K562 (cell line): ENCODE measurements around the gene CDC42EP3.

ENCODE experiments used
- MAFK ChIP-seq: IDR thresholded peaks from 2 replicates; pipeline ENCODE4 v1.6.1; 2011; ENCODE audit warnings: low read length, improper control_type of control experiment
- MTA3 ChIP-seq: fragments of 450-650 bp; formaldehyde crosslinking; IDR thresholded peaks from 2 replicates; pipeline ENCODE4 v1.6.1; 2017; ENCODE audit warnings: mild to moderate bottlenecking, borderline replicate concordance
- POLR2AphosphoS5 ChIP-seq: IDR thresholded peaks from 2 replicates; pipeline ENCODE4 v1.6.1; 2011; ENCODE audit warnings: mild to moderate bottlenecking, low read depth, low read length, moderate library complexity; ENCODE audit not compliant: control insufficient read depth, insufficient read depth
- TAF15 ChIP-seq: fragments of 200-400 bp; formaldehyde crosslinking; IDR thresholded peaks from 2 replicates; pipeline ENCODE4 v1.6.1; 2017; ENCODE audit warnings: mild to moderate bottlenecking, low read depth, low read length, moderate library complexity
- ZBED1 ChIP-seq: IDR thresholded peaks from 2 replicates; pipeline ENCODE4 v1.6.1; 2014
- TF ChIP-seq, protein P1 (sequence below), 2 experiments: fragments of 450-650 bp; IDR thresholded peaks; 2 replicates each; pipeline ENCODE4 v1.6.1; 2018; ENCODE audit warnings: mild to moderate bottlenecking in 2 of 2, low read depth in 1 of 2; ENCODE audit not compliant: partially characterized antibody in 2 of 2

DNA sequence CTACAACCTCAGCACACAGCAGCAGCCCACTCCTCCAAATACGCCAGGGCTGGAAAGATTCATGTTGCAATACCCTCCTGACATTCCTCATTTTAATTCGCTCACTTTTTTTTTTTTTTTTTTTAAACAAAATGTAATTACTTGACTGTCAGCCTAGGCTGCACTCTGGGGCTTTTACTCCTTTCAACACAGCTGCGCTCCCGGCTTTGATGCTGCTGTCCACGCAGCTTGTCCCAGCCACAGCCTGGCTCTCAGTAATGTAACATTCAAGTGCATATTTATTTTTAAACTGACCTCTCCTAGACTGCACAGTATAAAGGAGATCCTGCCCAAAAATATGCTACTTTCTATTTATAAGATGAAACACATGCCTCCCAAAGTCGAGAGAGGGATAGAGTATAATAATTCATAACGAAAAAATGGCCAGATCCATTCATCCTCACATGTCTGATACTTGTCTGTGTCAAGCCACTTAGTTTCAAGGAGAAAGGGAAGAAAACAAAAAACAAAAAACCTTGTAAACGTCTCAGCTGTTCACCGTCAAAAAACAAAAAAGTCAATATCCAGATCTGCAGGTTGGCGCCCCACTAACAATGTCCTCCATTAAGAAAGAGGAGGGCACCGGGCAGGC, 949 bp downstream of the CDC42EP3 start:
- TF ChIP-seq ZBED1: no peak
- no peak for TF ChIP-seq TAF15
- TF ChIP-seq MTA3: no peak
- TF ChIP-seq POLR2AphosphoS5: no peak
- TF ChIP-seq MAFK: no peak
- TF ChIP-seq, protein P1, sequence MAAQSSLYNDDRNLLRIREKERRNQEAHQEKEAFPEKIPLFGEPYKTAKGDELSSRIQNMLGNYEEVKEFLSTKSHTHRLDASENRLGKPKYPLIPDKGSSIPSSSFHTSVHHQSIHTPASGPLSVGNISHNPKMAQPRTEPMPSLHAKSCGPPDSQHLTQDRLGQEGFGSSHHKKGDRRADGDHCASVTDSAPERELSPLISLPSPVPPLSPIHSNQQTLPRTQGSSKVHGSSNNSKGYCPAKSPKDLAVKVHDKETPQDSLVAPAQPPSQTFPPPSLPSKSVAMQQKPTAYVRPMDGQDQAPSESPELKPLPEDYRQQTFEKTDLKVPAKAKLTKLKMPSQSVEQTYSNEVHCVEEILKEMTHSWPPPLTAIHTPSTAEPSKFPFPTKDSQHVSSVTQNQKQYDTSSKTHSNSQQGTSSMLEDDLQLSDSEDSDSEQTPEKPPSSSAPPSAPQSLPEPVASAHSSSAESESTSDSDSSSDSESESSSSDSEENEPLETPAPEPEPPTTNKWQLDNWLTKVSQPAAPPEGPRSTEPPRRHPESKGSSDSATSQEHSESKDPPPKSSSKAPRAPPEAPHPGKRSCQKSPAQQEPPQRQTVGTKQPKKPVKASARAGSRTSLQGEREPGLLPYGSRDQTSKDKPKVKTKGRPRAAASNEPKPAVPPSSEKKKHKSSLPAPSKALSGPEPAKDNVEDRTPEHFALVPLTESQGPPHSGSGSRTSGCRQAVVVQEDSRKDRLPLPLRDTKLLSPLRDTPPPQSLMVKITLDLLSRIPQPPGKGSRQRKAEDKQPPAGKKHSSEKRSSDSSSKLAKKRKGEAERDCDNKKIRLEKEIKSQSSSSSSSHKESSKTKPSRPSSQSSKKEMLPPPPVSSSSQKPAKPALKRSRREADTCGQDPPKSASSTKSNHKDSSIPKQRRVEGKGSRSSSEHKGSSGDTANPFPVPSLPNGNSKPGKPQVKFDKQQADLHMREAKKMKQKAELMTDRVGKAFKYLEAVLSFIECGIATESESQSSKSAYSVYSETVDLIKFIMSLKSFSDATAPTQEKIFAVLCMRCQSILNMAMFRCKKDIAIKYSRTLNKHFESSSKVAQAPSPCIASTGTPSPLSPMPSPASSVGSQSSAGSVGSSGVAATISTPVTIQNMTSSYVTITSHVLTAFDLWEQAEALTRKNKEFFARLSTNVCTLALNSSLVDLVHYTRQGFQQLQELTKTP (IDR thresholded peaks at IDR 0.05; ENCODE audit: low read depth in 1 of 2, partially characterized antibody in 2 of 2): no peak
